ENCODE results near the gene CFAP161.

Gene CFAP161

DNA sequence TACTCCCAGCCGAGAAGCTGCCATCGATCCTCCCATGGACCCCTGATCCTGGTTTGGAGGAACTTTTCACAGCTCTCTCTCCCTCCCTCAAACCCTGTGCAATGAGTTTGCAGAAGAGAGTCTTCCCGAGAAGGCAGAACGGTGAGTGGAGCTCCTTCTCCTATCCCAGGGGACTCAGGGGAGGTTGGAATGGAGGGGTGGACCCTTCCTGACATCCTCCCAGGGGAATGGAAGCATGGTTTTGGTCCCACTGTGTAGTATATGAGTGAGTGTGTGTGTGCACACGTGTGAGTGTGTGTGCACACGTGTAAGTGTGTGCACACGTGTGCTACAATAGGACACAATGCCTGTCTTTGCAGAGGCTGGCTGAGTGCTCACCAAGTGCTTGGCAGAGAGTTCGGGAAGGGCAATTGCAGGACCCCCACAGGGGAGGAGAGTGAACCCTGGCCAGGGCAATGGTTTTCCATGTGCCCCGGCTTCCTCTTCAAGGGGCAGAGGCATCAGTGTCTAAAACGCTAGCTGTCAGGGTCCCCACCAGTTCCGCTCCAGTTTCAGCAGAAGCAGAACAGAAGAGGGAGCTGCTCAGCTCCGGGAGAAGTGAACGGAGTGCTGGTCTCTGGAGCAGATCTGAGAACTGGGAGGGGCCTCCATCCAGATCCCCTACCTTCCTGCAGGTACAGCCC, 48.8 kb downstream of the CFAP161 start:
- Histone ChIP-seq H3K36me3 (ENCODE audit: control insufficient read depth, insufficient read depth, low read length) (no peaks in the 10 kb centered on the region), H3K4me1 (ENCODE audit: control insufficient read depth, insufficient read depth, low read length) (0 out of 2 replicates have a peak, but pooled peaks cover 2% of the 10 kb centered on the region), H3K4me3 (ENCODE audit: low read length) (no peak overlapping the region), H3K27ac (ENCODE audit: low read length) (no peak overlapping the region), H3K9me3 (ENCODE audit: control insufficient read depth, insufficient read depth, low read length) (no peaks in the 10 kb centered on the region), H3K27me3 (ENCODE audit: control insufficient read depth, insufficient read depth, low read length) (no peaks in the 10 kb centered on the region)
- no CpG with 5 or more reads among the region's 13 CpGs for WGBS (ENCODE audit: insufficient coverage, insufficient read length)
- DNase-seq (ENCODE audit: low read depth, low spot score), result no peak

DNA sequence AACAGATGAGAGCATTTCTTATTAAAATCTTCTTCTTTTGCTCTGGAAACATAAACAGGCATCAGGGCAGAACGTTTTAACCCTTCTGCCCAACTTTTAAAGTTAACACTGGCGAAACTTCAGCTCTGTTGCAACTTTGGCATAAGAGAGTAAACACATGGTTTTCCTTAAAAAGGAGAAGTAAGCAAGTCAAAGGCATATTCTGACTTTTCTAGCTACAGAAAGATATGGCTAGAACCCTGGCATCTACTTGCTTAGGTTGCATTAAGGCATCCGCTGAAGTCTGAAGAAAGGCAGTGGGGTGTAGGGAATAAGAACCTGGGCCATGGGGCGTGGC, 49.3 kb downstream of the CFAP161 start:
- DNase-seq (ENCODE audit: low read depth, low spot score), result no peak
- Histone ChIP-seq H3K36me3 (ENCODE audit: control insufficient read depth, insufficient read depth, low read length) (no peaks in the 10 kb centered on the region), H3K27ac (ENCODE audit: low read length) (no peak overlapping the region), H3K4me3 (ENCODE audit: low read length) (no peak overlapping the region), H3K4me1 (ENCODE audit: control insufficient read depth, insufficient read depth, low read length) (0 out of 2 replicates have a peak, but pooled peaks cover 2% of the 10 kb centered on the region), H3K27me3 (ENCODE audit: control insufficient read depth, insufficient read depth, low read length) (no peaks in the 10 kb centered on the region), H3K9me3 (ENCODE audit: control insufficient read depth, insufficient read depth, low read length) (no peaks in the 10 kb centered on the region)
- WGBS (ENCODE audit: insufficient coverage, insufficient read length), result no CpG with 5 or more reads among the region's 4 CpGs

DNA sequence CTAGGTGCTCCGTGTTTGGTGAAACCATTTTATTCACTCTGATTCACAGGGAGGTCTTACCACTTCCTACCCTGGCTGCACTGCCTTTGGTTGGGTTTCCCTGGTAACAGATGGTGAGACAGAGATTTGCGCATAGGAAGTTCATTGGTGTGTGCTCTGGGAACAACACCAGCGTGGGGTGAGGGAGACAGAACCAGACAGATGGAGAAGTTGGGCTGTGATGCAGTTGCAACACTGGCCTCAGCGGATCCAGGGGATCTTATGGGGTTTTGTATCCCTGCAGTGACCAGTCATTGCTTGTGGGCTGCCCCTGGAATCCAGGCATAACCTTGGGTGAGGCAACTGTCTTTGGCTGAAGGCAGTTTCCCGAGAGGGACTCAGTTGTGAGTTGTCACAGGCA, 50.1 kb downstream of the CFAP161 start:
- H3K4me1 ChIP-seq (ENCODE audit: control insufficient read depth, insufficient read depth, low read length), result 0 out of 2 replicates have a peak, but pooled peaks cover 2% of the 10 kb centered on the region
- no peak for DNase-seq (ENCODE audit: low read depth, low spot score)
- WGBS (ENCODE audit: insufficient coverage, insufficient read length), result no CpG with 5 or more reads among the region's 5 CpGs

DNA sequence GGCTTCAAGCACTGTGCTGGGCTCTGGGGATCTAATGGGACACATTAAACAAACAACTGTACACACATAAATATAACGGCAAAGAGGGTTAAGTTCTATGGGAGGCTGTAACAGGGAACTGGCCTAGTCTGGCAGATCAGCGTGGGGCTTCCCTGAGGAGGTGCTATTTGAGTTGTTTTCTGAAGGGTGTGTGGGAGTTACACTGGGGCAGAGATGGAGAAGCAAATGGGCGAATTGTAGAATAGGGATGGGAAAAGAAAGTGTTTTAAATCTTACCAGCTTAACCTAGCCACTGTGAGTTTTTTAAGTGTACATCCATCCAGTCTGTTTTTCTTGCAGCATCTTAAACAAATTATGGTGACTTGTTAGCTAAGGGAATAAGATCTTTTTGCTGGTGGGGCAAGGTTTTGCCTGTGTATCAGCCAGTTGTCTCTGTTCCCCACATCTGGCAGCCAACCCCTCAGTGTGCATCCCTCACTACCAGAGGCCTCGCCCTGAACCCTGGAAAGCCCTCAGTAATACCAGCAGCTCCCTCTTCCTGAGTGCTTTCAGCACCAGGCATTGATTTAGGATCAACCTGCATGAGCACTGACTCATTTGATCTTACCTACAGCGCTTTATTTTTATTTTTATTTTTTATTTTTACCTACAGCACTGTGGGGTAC, 51.7 kb downstream of the CFAP161 start:
- Histone ChIP-seq H3K27ac (ENCODE audit: low read length) (no peak overlapping the region), H3K36me3 (ENCODE audit: control insufficient read depth, insufficient read depth, low read length) (no peaks in the 10 kb centered on the region), H3K4me1 (ENCODE audit: control insufficient read depth, insufficient read depth, low read length) (0 out of 2 replicates have a peak, but pooled peaks cover 2% of the 10 kb centered on the region), H3K4me3 (ENCODE audit: low read length) (no peak overlapping the region), H3K27me3 (ENCODE audit: control insufficient read depth, insufficient read depth, low read length) (no peaks in the 10 kb centered on the region), H3K9me3 (ENCODE audit: control insufficient read depth, insufficient read depth, low read length) (no peaks in the 10 kb centered on the region)
- WGBS (ENCODE audit: insufficient coverage, insufficient read length), result 100% methylated on average over 1 of the region's 5 CpGs
- no peak for DNase-seq (ENCODE audit: low read depth, low spot score)

More for the DNA sequence above, 50.1 kb downstream of the CFAP161 start:
- no peak overlapping the region for H3K4me3 ChIP-seq (ENCODE audit: low read length)
- no peak overlapping the region for H3K27ac ChIP-seq (ENCODE audit: low read length)
- H3K36me3 ChIP-seq (ENCODE audit: control insufficient read depth, insufficient read depth, low read length), result no peaks in the 10 kb centered on the region
- H3K27me3 ChIP-seq (ENCODE audit: control insufficient read depth, insufficient read depth, low read length), result no peaks in the 10 kb centered on the region
- no peaks in the 10 kb centered on the region for H3K9me3 ChIP-seq (ENCODE audit: control insufficient read depth, insufficient read depth, low read length)

DNA sequence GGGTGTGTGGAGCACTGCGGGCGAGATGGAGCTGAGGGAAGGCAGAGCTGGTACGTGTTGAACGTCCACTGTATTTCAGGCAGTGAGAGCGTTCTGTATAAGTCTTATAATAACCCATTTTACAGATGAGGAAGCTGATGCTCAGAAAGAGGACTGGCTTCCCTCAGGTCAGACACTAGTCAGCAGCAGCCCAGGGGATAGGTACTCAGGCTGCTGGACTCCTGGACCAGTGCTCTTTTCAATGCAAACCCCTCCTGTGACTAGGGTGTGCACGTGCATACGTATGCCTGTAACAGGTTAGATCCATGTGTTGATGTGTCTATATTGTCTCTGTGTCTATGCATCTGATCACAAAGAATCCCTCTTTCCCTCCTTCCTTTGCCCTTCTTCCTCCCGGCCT, 54.3 kb downstream of the CFAP161 start:
- no peak overlapping the region for H3K27ac ChIP-seq (ENCODE audit: low read length)
- no peak for DNase-seq (ENCODE audit: low read depth, low spot score)
- H3K9me3 ChIP-seq (ENCODE audit: control insufficient read depth, insufficient read depth, low read length), result no peaks in the 10 kb centered on the region
- H3K4me1 ChIP-seq (ENCODE audit: control insufficient read depth, insufficient read depth, low read length), result no peaks in the 10 kb centered on the region
- no CpG with 5 or more reads among the region's 8 CpGs for WGBS (ENCODE audit: insufficient coverage, insufficient read length)
- no peaks in the 10 kb centered on the region for H3K27me3 ChIP-seq (ENCODE audit: control insufficient read depth, insufficient read depth, low read length)
- H3K4me3 ChIP-seq (ENCODE audit: low read length), result no peak overlapping the region
- no peaks in the 10 kb centered on the region for H3K36me3 ChIP-seq (ENCODE audit: control insufficient read depth, insufficient read depth, low read length)

DNA sequence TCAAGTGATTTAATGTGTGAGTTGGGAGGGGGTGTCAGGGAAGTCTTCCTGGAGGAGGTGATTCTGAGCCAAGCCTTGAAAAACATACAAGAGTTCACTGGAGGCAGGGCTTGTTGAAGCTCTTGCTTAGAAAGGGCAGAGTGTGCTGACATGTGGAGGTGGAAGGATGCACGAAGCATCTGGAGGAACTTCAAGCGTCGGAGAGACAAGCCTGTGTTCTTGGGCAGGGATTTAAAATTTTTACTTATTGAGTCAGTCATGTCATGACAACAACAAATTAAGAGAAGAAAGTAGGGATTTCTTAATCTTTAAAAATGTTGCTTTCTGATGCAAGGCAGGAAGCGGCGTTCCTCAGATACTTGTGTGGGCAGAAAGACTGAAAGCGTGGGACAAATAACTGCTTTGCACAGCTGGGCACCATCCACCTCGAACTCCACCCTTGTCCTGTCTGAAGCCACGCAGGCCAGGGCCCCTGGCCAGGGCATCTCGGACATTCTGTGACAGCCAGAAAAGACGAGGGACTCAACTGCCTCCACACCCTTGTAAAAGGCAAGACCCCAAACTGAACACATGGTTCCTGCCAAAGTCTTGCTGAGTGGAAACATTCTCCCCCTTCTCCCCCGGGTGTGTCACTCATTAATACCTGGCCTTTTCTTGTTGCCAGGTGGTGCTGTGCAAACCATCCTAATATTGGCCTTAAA, 55.7 kb downstream of the CFAP161 start:
- H3K36me3 ChIP-seq (ENCODE audit: control insufficient read depth, insufficient read depth, low read length), result no peaks in the 10 kb centered on the region
- WGBS (ENCODE audit: insufficient coverage, insufficient read length), result no CpG with 5 or more reads among the region's 11 CpGs
- H3K9me3 ChIP-seq (ENCODE audit: control insufficient read depth, insufficient read depth, low read length), result no peaks in the 10 kb centered on the region
- no peaks in the 10 kb centered on the region for H3K27me3 ChIP-seq (ENCODE audit: control insufficient read depth, insufficient read depth, low read length)
- no peak for DNase-seq (ENCODE audit: low read depth, low spot score)
- no peaks in the 10 kb centered on the region for H3K4me1 ChIP-seq (ENCODE audit: control insufficient read depth, insufficient read depth, low read length)
- no peak overlapping the region for H3K4me3 ChIP-seq (ENCODE audit: low read length)
- H3K27ac ChIP-seq (ENCODE audit: low read length), result no peak overlapping the region

DNA sequence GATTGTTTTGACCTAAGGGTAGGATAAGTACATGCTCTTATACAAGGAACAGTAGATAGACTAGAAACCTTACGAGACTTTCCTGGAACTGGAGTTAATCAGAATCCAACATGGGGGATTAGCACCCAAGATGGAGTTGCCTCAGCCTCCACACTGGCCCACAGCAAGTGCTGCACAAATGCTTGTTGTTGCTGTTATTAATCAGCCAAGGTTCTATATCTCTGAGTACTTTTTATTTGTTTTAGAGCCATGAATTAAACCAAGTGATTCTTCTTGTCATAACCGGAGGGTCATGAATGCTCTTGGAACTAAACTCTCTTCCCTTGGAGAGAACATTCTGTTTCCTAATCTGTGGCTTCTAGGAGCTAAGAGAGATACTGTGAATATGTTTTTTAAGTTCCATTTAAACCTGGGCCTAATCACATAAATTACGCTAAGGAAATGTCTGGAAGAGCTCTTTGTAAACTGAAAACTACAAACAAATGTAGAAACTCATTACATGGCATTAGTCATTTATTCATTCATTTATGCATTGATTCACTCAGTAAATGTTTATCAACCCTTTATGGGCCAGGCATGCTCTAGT, 56.9 kb downstream of the CFAP161 start:
- DNase-seq (ENCODE audit: low read depth, low spot score), result no peak
- Histone ChIP-seq H3K36me3 (ENCODE audit: control insufficient read depth, insufficient read depth, low read length) (no peaks in the 10 kb centered on the region), H3K27ac (ENCODE audit: low read length) (no peak overlapping the region), H3K9me3 (ENCODE audit: control insufficient read depth, insufficient read depth, low read length) (no peaks in the 10 kb centered on the region), H3K27me3 (ENCODE audit: control insufficient read depth, insufficient read depth, low read length) (no peaks in the 10 kb centered on the region), H3K4me3 (ENCODE audit: low read length) (no peak overlapping the region), H3K4me1 (ENCODE audit: control insufficient read depth, insufficient read depth, low read length) (no peaks in the 10 kb centered on the region)
- WGBS (ENCODE audit: insufficient coverage, insufficient read length), result no CpG with 5 or more reads among the region's 3 CpGs

DNA sequence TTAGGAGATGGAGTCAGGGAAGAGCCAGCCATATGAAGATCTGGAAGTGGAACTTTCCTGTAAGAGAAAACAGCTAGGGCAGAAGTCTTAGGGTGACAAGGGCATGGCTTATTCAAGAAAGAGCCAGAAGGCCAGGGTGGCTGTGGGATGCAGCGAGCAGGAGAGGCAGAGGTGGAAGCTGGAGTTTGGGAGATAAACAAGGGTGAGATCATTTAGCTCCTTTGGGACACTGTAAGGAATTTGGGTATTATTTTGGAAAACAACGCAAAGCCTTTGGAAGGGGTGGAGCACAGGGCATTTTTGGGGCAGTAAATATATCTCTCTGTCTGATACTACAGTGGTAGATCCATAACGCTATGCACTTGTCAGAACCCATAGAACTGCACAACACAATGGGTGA, 57.6 kb downstream of the CFAP161 start:
- H3K27ac ChIP-seq (ENCODE audit: low read length), result no peak overlapping the region
- H3K4me1 ChIP-seq (ENCODE audit: control insufficient read depth, insufficient read depth, low read length), result no peaks in the 10 kb centered on the region
- no peaks in the 10 kb centered on the region for H3K36me3 ChIP-seq (ENCODE audit: control insufficient read depth, insufficient read depth, low read length)
- H3K27me3 ChIP-seq (ENCODE audit: control insufficient read depth, insufficient read depth, low read length), result no peaks in the 10 kb centered on the region
- H3K9me3 ChIP-seq (ENCODE audit: control insufficient read depth, insufficient read depth, low read length), result no peaks in the 10 kb centered on the region
- no peak overlapping the region for H3K4me3 ChIP-seq (ENCODE audit: low read length)
- no peak for DNase-seq (ENCODE audit: low read depth, low spot score)
- whole genome bisulfite sequencing (ENCODE audit: insufficient coverage, insufficient read length), result no CpG with 5 or more reads among the region's 3 CpGs

DNA sequence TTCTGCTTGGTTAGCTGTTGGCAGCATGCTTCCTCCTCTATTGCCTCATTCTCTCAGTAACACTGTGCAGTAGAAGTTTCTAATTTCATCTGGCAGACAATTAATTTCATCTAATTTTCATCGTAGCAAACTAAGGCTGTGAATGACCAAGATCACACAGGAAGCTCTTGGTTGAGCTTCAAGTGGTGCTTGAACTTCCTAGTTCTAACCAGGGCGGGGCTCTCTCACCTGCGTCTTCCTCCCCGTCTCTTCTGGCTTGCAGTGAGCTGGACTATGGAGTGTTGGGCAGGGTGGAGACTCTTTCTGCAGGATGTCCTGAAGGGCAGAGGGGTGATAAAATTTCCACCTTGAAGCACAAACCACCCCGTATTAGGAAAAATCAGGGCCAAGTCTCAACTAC, 60.7 kb downstream of the CFAP161 start:
- Histone ChIP-seq H3K4me3 (ENCODE audit: low read length) (no peak overlapping the region), H3K27ac (ENCODE audit: low read length) (no peak overlapping the region), H3K4me1 (ENCODE audit: control insufficient read depth, insufficient read depth, low read length) (no peaks in the 10 kb centered on the region), H3K27me3 (ENCODE audit: control insufficient read depth, insufficient read depth, low read length) (no peaks in the 10 kb centered on the region), H3K9me3 (ENCODE audit: control insufficient read depth, insufficient read depth, low read length) (no peaks in the 10 kb centered on the region), H3K36me3 (ENCODE audit: control insufficient read depth, insufficient read depth, low read length) (no peaks in the 10 kb centered on the region)
- no CpG with 5 or more reads among the region's 5 CpGs for WGBS (ENCODE audit: insufficient coverage, insufficient read length)
- no peak for DNase-seq (ENCODE audit: low read depth, low spot score)

DNA sequence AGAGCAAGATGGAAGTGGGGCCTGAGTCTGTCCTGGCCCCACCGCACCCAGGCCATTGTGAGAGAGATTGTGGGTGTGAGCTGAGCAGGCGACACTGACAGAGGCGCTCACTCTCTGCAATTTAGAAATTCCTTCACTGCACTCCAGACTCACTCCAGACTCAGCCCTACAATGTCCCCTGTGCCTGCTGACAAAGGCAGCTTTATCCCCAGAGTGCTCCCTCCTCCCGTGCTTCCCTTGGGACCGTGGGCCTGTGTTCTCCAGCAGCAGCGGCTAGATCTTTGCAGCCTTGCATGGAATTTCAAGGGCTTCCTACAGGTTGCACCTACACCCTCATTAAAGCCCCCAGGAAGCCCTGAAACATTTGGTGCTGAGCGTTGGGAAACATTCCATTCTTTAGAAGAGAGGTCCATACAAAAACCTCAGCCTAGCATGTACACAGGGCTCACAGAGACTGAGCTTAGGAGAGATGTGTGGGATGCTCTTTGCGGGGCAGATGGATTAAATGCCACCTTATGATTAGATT, 61.3 kb downstream of the CFAP161 start:
- Histone ChIP-seq H3K27ac (ENCODE audit: low read length) (no peak overlapping the region), H3K9me3 (ENCODE audit: control insufficient read depth, insufficient read depth, low read length) (no peaks in the 10 kb centered on the region), H3K4me1 (ENCODE audit: control insufficient read depth, insufficient read depth, low read length) (no peaks in the 10 kb centered on the region), H3K27me3 (ENCODE audit: control insufficient read depth, insufficient read depth, low read length) (no peaks in the 10 kb centered on the region), H3K4me3 (ENCODE audit: low read length) (no peak overlapping the region), H3K36me3 (ENCODE audit: control insufficient read depth, insufficient read depth, low read length) (no peaks in the 10 kb centered on the region)
- no peak for DNase-seq (ENCODE audit: low read depth, low spot score)
- no CpG with 5 or more reads among the region's 8 CpGs for WGBS (ENCODE audit: insufficient coverage, insufficient read length)

All from iPS DF 6.9 (cell line).